HL-60 (cell line): ENCODE measurements around the gene VASN.

Source experiments
- DNase-seq, 2 experiments: peaks; one replicate each; pipeline ENCODE4 v3.0.0-alpha.2; 2010 to 2020; ENCODE audit warnings: low read depth in 1 of 2, low spot score in 1 of 2
- H3K27ac ChIP-seq: fragments of 250-450 bp; sonication (Bioruptor Pico); replicated peaks from 2 replicates; pipeline ENCODE4 v1.5.1; 2020; ENCODE audit warnings: mild to moderate bottlenecking, moderate library complexity
- H3K27me3 ChIP-seq: fragments of 250-450 bp; sonication (Bioruptor Pico); 2 replicates; pipeline ENCODE4 v1.5.1; 2021; ENCODE audit warnings: mild to moderate bottlenecking, moderate library complexity; ENCODE audit not compliant: insufficient read depth, poor library complexity, severe bottlenecking
- H3K4me3 ChIP-seq: replicated peaks from 2 replicates; pipeline ENCODE4 v1.5.1; 2011; ENCODE audit warnings: mild to moderate bottlenecking, control low read depth, low read length; ENCODE audit not compliant: insufficient read depth
- CTCF ChIP-seq: IDR thresholded peaks from one replicate; pipeline ENCODE4 v1.5.1; 2011; ENCODE audit warnings: low read length, control low read depth, inconsistent platforms; ENCODE audit not compliant: insufficient read depth
- GABPA ChIP-seq: IDR thresholded peaks from 2 replicates; pipeline ENCODE4 v1.6.1; 2012; ENCODE audit warnings: low read depth
- POLR2AphosphoS5 ChIP-seq: IDR thresholded peaks from 2 replicates; pipeline ENCODE4 v1.6.1; 2012; ENCODE audit warnings: low read depth
- REST ChIP-seq: IDR thresholded peaks from 2 replicates; pipeline ENCODE4 v1.6.1; 2012; ENCODE audit warnings: low read depth; ENCODE audit not compliant: insufficient replicate concordance
- SPI1 ChIP-seq: IDR thresholded peaks from 2 replicates; pipeline ENCODE4 v1.6.1; 2012; ENCODE audit warnings: low read depth, mild to moderate bottlenecking, borderline replicate concordance

Gene VASN

GRCh38 chr16:4323845-4324488 lies 47.7 kb upstream of the VASN start:
- H3K4me3 ChIP-seq, result no peak overlapping the region
- H3K27ac ChIP-seq, result no peak overlapping the region
- no peaks in the 10 kb centered on the region for H3K27me3 ChIP-seq
- DNase-seq, result no peak
- TF ChIP-seq SPI1 (no peak), CTCF (no peak), GABPA (no peak), REST (no peak), POLR2AphosphoS5 (no peak)

GRCh38 chr16:4324492-4325252 lies 47.0 kb upstream of the VASN start:
- Histone ChIP-seq H3K27me3 (no peaks in the 10 kb centered on the region), H3K27ac (no peak overlapping the region), H3K4me3 (no peak overlapping the region)
- TF ChIP-seq POLR2AphosphoS5 (no peak), GABPA (no peak), CTCF (no peak), SPI1 (no peak), REST (no peak)
- DNase-seq, result no peak

- Histone ChIP-seq H3K27ac (no peak overlapping the region), H3K27me3 (no peaks in the 10 kb centered on the region), H3K4me3 (no peak overlapping the region)
- TF ChIP-seq REST (no peak), CTCF (no peak), POLR2AphosphoS5 (no peak), SPI1 (peak; percentile 98), GABPA (no peak)
- DNase-seq, result peak in 1 of 2 experiments; percentile 54
These were observed 46.3 kb upstream of the VASN start for GRCh38 chr16:4325253-4325758.
